Astrocyte (in vitro differentiated cells and primary cell): Measurements from ENCODE around the gene PICALM.

Source experiments
- CTCF ChIP-seq: IDR thresholded peaks from 2 replicates; pipeline ENCODE4 v1.5.1; 2011; ENCODE audit warnings: low read depth, mild to moderate bottlenecking, inconsistent platforms, low read length, moderate library complexity; ENCODE audit not compliant: insufficient read depth
- EZH2 ChIP-seq: IDR thresholded peaks from 2 replicates; pipeline ENCODE4 v1.6.1; 2012; ENCODE audit warnings: mild to moderate bottlenecking, low read length, inconsistent platforms; ENCODE audit not compliant: insufficient read depth

- TF ChIP-seq CTCF = no peak
- TF ChIP-seq EZH2 = no peak
Observed at GRCh38 chr11:86056351-86056854, 12.5 kb downstream of the PICALM start.
